Adrenal gland (tissue), 12 donors: ENCODE results near the gene DNAJB8. TPM values are rescaled to one million over a fixed set of nuclear protein-coding genes. Genes with fewer than 3 reads are reported as not detected.

ENCODE experiments used
- DNase-seq, 7 donors: peaks; one replicate each; pipeline ENCODE4 v3.0.0-alpha.2; 2019 to 2020
- H3K27ac ChIP-seq, 5 donors: fragments of 200-600 bp; sonication (generic) in 4 of 5; 1 replicate in 3 of 5; 2 replicates in 2 of 5; pipeline versions ENCODE4 v1.5.1 to v1.8.0; 2016 to 2020; ENCODE audit warnings: mild to moderate bottlenecking in 1 of 5
- H3K27me3 ChIP-seq: fragments of 200-600 bp; 2 replicates; pipeline ENCODE4 v1.8.0; 2021
- H3K36me3 ChIP-seq, 2 donors: fragments of 200-600 bp; replicated peaks in 1 of 2; 1 replicate in 1 of 2; 2 replicates in 1 of 2; pipeline versions ENCODE4 v1.5.1 to v1.8.0; 2018 to 2022
- H3K4me1 ChIP-seq, 2 donors: fragments of 200-600 bp; replicated peaks in 1 of 2; 1 replicate in 1 of 2; 2 replicates in 1 of 2; pipeline versions ENCODE4 v1.5.1 to v1.8.0; 2018 to 2021
- H3K4me3 ChIP-seq, 4 donors: fragments of 200-600 bp; sonication (generic) in 3 of 4; one replicate each; pipeline ENCODE4 v1.5.1; 2016 to 2018
- H3K9me3 ChIP-seq, 3 donors: fragments of 200-600 bp; sonication (generic) in 1 of 3; replicated peaks in 1 of 3; 1 replicate in 2 of 3; 2 replicates in 1 of 3; pipeline versions ENCODE4 v1.5.1 to v1.8.0; 2016 to 2021
- POLR2A ChIP-seq, 2 donors: fragments of 450-650 bp; IDR thresholded peaks; one replicate each; pipeline ENCODE4 v1.6.1; 2017; ENCODE audit warnings: antibody characterized with exemption in 2 of 2, mild to moderate bottlenecking in 2 of 2, moderate library complexity in 1 of 2
- WGBS, 4 donors: extraction: QIAGEN DNeasy Blood & Tissue Kit in 2 of 4; methylation state at CpG; one replicate each; pipeline versions ENCODE4 v1.1.5 to v1.1.7; 2013 to 2017; 5-methylcytosine and 5-hydroxymethylcytosine counted together
- intact Hi-C, 2 donors: fragments of 100-400 bp; cut with DNase I; formaldehyde crosslinking; loops; one replicate each; pipeline versions ENCODE4 v1.14.1 to v1.15.0; 2022 to 2023
- polyA plus RNA-seq, 3 donors: library from polyadenylated mRNA; stranded (reverse); fragments of 200-250 nt in 2 of 3; fragments of 350-450 nt in 1 of 3; fragmentation: Illumina TruSeq in 1 of 3; extraction: RNeasy Lipid Tissue Mini Kit (QIAGEN cat#74804) in 1 of 3; gene quantifications; one replicate each; pipeline ENCODE4 v1.2.3, GENCODE V29; 2013 to 2014
- total RNA-seq, 9 donors: library from RNA; depleted of rRNA in 4 of 9; stranded (reverse); fragments of >200 nt in 4 of 9; fragments of 120-200 nt in 1 of 9; fragmentation: NEBNext Ultra II Directional in 1 of 9; extraction: Animal tissue kit (Norgen Biotek cat#: 25700) in 1 of 9; gene quantifications; one replicate each; pipeline versions ENCODE4 v1.1.0 to v1.2.4, GENCODE V29; 2013 to 2023
- TF ChIP-seq, protein P1 (sequence below), 6 experiments: fragments of 450-650 bp in 4 of 6; fragments of 200-600 bp in 2 of 6; sonication (generic) in 1 of 6; IDR thresholded peaks; 1 replicate in 5 of 6; 2 replicates in 1 of 6; pipeline versions ENCODE4 v1.5.1 to v1.8.0; 2016 to 2021; ENCODE audit warnings: antibody characterized with exemption in 6 of 6, mild to moderate bottlenecking in 2 of 6, moderate library complexity in 1 of 6
- donor health status: healthy with polysubstance abuse.
- donor health status: Bipolar disorder and iron deficiency.
- donor health status: DM: yes; HTN: yes; CAD: no.
- donor health status: DM: no; HTN: no; CAD: no.
- donor health status: DM: no; HTN: no; CAD: no.
- donor health status: DM: yes; HTN: yes; CAD: no.

The DNAJB8 gene
- total and polyA plus RNA-seq, 12 donors, result not detected

DNA sequence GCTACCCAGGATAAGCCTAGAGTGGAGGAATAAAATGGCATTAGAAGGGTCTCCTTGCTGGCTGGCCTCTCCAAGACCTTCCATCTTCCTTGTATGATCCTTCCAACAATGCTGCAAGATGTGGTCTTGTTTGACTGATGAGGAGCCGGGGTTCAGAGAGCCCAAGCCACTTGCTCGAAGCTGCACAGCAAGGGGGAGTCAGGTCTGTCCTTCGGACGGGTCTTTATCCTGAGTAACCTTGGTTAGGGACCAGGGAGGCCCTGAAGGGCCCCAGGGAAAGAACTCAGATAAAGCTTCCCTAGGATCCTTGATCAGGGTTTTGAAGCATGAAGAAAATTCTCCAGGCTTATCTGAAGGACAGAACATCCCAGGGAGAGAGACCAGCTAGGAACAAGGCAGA is 7.0 kb upstream of the DNAJB8 start:
- H3K9me3 ChIP-seq, result no peaks in the 10 kb centered on the region
- WGBS, 4 donors, result 39 to 53% (median 46%) methylated on average over 4 of the region's 4 CpGs
- H3K36me3 ChIP-seq, result no peaks in the 10 kb centered on the region
- no peaks in the 10 kb centered on the region for H3K4me1 ChIP-seq
- intact Hi-C loops, result no loop called here
- peaks cover 22% of the 10 kb centered on the region for H3K27me3 ChIP-seq
- H3K27ac ChIP-seq, result no peak overlapping the region
- TF ChIP-seq, protein P1, sequence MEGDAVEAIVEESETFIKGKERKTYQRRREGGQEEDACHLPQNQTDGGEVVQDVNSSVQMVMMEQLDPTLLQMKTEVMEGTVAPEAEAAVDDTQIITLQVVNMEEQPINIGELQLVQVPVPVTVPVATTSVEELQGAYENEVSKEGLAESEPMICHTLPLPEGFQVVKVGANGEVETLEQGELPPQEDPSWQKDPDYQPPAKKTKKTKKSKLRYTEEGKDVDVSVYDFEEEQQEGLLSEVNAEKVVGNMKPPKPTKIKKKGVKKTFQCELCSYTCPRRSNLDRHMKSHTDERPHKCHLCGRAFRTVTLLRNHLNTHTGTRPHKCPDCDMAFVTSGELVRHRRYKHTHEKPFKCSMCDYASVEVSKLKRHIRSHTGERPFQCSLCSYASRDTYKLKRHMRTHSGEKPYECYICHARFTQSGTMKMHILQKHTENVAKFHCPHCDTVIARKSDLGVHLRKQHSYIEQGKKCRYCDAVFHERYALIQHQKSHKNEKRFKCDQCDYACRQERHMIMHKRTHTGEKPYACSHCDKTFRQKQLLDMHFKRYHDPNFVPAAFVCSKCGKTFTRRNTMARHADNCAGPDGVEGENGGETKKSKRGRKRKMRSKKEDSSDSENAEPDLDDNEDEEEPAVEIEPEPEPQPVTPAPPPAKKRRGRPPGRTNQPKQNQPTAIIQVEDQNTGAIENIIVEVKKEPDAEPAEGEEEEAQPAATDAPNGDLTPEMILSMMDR (IDR thresholded peaks at IDR 0.05), result no peak
- TF ChIP-seq POLR2A (IDR thresholded peaks at IDR 0.05), result no peak
- H3K4me3 ChIP-seq, result no peak overlapping the region
- no peak for DNase-seq

DNA sequence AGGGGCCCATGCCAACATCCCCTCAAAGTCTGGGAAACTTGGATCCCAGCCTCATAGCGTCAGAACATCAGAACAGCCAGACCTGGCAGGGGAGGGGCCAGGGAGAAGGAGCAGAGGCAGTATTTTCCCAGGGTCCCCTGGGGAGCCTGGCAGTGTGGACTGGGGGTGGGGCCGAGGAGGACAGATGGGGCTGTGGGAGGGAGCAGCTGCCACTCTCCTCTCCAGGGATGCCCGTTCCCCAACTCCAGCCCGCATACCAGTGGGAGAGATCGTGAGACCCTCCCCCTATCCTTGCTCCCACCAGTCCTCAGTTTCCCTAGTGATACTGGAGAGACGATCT is 6.5 kb upstream of the DNAJB8 start:
- no peak for TF ChIP-seq POLR2A (IDR thresholded peaks at IDR 0.05)

DNA sequence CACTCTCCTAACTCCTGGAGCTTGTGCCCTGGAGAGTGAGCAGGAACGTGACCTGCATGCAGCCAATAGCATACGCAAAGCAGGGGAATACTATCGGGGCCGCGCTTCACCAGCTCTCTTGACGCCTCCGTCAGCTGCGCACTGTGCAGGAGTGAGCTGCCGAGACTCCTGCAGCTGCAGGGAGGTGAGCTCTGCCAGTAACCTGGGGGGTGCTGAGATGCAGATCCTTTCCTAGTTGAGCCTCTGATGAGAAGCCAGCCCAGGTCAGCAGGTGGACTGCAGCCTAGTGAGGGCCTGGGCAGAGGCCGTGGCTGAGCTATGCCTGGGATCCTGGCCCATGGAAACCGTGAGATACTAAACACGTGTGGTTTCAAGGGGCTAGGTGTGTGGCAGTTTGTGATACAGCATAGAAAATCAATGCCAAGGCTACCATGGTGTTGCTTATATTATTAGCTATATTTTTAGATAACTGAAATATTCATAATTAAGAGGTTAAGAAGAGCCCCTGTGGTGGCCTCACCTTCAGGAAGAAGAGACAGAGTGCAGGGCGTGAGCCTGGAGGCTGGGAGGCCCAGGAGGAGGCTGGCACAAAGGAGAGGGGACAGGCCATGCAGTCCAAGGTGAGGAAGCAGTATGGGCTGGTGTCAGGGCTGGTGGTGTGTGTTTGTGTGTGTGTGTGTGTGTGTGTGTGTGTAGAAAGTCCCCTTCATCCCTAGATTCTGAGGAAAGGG is 5.9 kb upstream of the DNAJB8 start:
- no peak for DNase-seq
- H3K9me3 ChIP-seq, result no peaks in the 10 kb centered on the region
- intact Hi-C loops, result no loop called here
- no peak overlapping the region for H3K4me3 ChIP-seq
- H3K36me3 ChIP-seq, result no peaks in the 10 kb centered on the region
- TF ChIP-seq POLR2A (IDR thresholded peaks at IDR 0.05), result no peak
- TF ChIP-seq, protein P1 (IDR thresholded peaks at IDR 0.05), result no peak
- WGBS, 4 donors, result 64 to 84% (median 78%) methylated on average over 10 to 13 of the region's 13 CpGs
- no peaks in the 10 kb centered on the region for H3K4me1 ChIP-seq
- peaks cover 16% of the 10 kb centered on the region for H3K27me3 ChIP-seq
- no peak overlapping the region for H3K27ac ChIP-seq

More for the DNA sequence above, 6.5 kb upstream of the DNAJB8 start:
- H3K9me3 ChIP-seq, result no peaks in the 10 kb centered on the region
- H3K27ac ChIP-seq, result no peak overlapping the region
- H3K4me3 ChIP-seq, result no peak overlapping the region
- intact Hi-C loops, result no loop called here
- H3K36me3 ChIP-seq, result no peaks in the 10 kb centered on the region
- H3K27me3 ChIP-seq, result peaks cover 16% of the 10 kb centered on the region
- no peaks in the 10 kb centered on the region for H3K4me1 ChIP-seq
- 27 to 42% (median 38%) methylated on average over 4 to 6 of the region's 6 CpGs for whole genome bisulfite sequencing, 4 donors
- no peak for DNase-seq

DNA sequence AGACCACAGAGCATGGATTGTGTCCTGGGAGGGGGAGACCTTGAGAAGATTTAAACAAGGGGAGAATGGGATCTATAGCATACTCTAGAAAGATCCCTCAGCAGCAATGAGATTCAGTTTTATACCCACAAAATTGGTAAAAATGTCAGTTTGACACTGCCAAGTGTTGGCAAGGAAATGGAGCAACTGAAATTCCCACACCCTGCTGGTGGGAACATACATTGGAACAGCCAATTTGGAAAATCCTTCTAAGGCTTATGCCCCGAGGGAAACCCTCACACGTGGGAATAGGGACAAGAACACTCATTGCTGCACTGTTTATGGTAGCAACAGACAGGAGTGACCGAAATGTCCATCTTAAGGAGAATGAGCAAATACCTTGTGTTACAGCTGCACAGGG is 5.0 kb upstream of the DNAJB8 start:
- Histone ChIP-seq H3K4me1 (no peaks in the 10 kb centered on the region), H3K36me3 (no peaks in the 10 kb centered on the region), H3K4me3 (no peak overlapping the region), H3K9me3 (no peaks in the 10 kb centered on the region), H3K27me3 (peaks cover 9% of the 10 kb centered on the region), H3K27ac (no peak overlapping the region)
- no peak for DNase-seq
- TF ChIP-seq, protein P1 (IDR thresholded peaks at IDR 0.05), result no peak
- TF ChIP-seq POLR2A (IDR thresholded peaks at IDR 0.05), result no peak
- intact Hi-C loops, result no loop called here
- WGBS, 4 donors, result 74 to 81% (median 77%) methylated on average over 3 of the region's 3 CpGs

DNA sequence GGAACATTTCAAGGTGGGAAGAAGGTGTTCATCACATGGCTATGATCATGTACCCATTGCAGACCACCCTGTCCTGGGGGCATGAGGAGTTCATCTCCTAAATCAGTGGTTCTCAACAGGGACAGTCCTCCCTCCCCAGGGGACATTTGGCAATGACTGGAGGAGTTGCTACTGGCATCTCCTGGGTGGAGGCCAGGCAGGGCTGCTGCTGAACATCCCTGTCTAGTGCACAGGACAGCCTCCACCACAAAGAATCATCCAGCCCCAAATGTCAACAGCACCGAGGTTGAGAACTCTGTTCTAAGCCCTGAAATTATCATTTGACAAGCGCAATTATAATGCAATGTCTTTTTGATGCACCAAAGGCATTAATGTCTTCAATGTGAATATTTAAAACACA is 4.4 kb upstream of the DNAJB8 start:
- H3K27ac ChIP-seq, result no peak overlapping the region
- intact Hi-C loops, result no loop called here
- TF ChIP-seq, protein P1 (IDR thresholded peaks at IDR 0.05), result no peak
- TF ChIP-seq POLR2A (IDR thresholded peaks at IDR 0.05), result no peak
- H3K27me3 ChIP-seq, result peaks cover 6% of the 10 kb centered on the region
- no peaks in the 10 kb centered on the region for H3K4me1 ChIP-seq
- no peaks in the 10 kb centered on the region for H3K9me3 ChIP-seq
- 72 to 85% (median 79%) methylated on average over 2 of the region's 2 CpGs for WGBS, 4 donors
- H3K4me3 ChIP-seq, result no peak overlapping the region
- H3K36me3 ChIP-seq, result no peaks in the 10 kb centered on the region
- no peak for DNase-seq
